HG02840 (cell line): ENCODE data around the gene HSP90AA1.

Experiments used
- ATAC-seq: cut with Tn5 transposase; IDR thresholded peaks from one replicate; pipeline ENCODE4 v1.9.1; 2021; ENCODE audit warnings: mild to moderate bottlenecking, moderate library complexity, moderate number of reproducible peaks; ENCODE audit not compliant: unreplicated experiment, low FRiP score

The HSP90AA1 gene

DNA sequence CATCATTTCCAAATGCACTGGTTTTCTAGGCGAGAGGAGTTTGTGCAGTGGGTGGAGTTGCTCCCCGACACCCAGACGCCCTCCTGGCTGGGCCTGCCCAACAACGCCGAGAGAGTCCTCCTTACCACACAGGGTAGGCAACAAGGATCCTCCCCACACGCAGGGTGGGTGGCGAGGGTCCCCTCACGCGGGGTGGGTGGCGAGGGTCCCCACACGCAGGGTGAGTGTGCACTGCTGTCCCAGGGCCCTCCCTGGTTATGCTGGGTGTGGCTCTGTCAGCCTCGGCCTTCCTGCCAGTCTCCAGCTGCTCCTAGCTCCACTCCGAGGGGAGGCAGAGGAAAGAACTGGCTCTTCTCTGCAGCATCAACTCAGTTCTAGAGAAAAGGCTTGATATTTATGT, 42.3 kb downstream of the HSP90AA1 start:
- no peak for ATAC-seq

DNA sequence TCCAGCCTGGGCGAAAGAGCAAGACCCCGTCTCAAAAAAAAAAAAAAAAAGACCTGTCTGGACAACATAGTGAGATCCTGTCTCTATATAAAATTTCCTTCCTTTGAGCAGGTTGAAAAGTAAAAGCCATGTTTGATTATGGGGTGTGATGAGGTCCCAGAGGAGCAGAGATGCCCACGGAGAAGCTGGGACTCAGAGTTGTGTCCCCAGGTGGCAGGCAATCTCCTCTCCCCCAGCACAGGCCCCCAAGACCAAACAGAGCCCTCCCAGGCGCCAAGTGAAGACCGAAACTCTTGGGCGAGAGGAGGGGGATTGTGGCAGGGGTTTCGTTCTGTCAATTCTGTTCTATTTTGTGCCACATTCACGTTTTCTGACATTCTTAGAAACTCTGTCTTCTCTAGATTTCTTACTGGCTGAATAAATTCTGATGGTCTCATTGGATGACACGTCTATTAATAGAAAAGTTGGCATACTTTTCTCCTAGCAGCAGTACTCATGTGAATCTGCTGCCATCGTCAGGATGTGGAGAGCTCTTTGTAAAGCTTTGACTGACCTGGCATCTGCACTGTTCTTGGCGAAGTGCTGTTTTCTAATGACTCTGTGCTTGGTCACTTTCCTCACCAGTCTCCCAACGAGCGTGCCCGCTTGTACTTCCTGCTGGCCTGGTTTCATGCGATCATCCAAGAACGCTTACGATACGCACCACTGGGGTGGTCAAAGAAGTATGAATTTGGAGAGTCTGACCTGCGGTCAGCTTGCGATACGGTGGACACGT, 43.4 kb downstream of the HSP90AA1 start:
- ATAC-seq: no peak

DNA sequence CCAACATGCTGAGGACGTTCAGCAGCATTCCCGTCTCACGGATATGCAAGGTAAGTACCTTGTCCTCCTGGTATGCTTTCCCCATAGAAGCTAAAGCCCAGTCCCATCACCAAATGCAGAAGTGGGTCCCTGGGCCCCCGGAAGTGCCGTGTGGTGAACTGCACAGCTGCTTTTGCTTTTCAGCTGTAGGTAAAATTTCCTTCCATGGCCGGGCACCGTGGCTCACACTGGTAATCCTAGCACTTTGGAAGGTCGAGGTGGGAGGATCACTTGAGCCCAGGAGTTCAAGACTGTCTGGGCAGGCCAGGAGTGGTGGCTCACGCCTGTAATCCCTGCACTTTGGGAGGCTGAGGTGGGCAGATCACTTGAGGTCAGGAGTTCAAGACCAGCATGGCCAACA, 44.1 kb downstream of the HSP90AA1 start:
- ATAC-seq: no peak

DNA sequence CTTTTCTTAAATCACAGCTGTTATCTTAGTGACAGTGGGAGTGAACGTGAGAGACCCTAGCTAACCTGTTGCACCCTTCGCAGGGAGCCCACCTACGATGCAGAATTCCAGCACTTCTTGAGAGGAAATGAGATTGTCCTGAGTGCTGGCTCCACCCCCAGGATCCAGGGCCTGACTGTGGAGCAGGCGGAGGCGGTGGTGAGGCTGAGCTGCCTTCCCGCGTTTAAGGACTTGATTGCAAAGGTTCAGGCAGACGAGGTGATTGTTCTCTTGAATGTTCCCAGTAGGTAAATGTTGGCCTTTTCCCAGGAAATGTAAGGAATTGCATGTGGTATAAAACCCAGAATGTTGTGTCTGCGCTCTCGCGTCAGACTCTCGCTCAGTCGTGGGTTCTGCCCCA, 46.7 kb downstream of the HSP90AA1 start:
- ATAC-seq: no peak

DNA sequence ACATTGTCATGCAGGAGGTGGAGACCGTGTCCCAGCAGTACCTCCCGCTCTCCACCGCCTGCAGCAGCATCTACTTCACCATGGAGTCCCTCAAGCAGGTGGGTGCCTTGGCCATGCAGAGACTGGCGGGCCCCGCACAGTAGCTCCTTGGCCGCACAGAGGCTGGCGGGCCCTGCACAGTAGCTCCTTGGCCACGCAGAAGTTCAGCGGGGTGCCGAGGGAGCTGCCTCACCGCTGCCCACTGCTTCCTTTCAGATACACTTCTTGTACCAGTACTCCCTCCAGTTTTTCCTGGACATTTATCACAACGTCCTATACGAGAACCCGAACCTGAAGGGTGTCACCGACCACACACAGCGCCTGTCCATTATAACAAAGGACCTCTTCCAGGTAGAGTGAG, 47.7 kb downstream of the HSP90AA1 start:
- no peak for ATAC-seq

DNA sequence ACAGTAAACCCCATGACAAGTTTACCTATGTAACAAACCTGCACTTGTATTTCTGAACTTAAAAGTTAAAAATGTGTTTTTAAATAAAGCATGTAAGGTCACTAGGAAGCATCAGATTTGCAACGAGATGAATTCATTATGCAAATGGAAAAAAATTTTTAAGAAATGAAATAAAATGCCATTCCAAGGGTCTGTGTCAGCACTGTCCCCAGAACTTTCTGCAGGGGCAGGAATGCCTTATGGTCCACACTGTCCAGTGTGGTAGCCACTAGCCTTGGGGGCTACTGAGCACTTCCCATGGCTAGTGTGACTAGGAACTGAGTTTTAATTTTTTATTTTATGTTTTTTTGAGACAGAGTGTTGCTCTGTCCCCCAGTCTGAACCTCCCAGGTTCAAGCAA, 49.2 kb downstream of the HSP90AA1 start:
- ATAC-seq: no peak

DNA sequence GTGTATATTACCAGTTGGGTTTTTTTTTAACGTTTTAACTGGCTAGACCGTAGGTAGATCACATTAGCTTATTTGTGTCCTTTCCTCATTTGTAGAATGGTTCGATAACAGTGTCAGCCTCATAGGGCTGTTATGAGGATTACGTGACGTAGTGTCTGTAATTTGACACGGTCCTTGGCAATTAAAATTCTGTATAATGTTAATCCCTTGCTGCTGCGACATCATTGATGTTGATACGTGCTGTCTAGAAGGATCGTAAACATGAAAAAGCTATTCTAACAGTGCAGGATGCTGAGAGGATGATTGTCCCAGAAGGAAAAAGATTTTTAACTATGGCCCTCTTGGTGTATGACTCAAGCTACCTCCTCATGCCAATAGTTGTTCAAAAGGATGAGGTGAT, 50.9 kb downstream of the HSP90AA1 start:
- ATAC-seq: no peak

DNA sequence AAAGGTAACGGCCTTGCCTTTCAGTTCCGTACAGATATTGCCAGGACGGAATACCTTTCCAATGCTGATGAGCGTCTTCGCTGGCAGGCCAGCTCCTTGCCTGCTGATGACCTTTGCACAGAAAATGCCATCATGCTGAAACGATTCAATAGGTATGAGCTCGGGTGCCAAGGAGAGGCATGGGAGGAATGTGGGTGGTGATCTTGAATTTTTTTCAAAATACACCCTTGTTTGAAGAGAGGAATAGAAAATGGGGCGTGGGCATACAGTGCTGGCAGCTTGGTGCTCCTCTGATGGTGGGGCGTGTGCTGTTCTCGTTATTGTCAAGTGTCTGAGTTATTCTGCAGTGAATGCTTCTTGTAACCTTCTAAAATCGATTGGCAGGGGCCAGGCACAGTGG, 52.5 kb downstream of the HSP90AA1 start:
- no peak for ATAC-seq

DNA sequence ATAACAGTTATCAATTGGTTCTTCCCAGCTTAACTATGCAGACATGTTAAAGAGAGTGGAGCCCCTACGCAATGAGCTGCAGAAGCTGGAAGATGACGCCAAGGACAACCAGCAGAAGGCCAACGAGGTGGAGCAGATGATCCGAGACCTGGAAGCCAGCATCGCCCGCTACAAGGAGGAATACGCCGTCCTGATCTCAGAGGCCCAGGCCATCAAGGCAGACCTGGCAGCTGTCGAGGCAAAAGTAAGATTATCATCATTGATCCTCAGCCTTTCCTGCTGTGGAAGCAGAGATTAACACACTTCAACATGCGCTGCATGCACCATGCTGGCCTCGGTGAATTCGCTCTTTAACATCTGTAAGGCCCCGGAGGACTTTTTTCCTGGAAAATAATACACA, 53.6 kb downstream of the HSP90AA1 start:
- no peak for ATAC-seq
